ENCODE measurements around the gene ZNF593OS.

The ZNF593OS gene

DNA sequence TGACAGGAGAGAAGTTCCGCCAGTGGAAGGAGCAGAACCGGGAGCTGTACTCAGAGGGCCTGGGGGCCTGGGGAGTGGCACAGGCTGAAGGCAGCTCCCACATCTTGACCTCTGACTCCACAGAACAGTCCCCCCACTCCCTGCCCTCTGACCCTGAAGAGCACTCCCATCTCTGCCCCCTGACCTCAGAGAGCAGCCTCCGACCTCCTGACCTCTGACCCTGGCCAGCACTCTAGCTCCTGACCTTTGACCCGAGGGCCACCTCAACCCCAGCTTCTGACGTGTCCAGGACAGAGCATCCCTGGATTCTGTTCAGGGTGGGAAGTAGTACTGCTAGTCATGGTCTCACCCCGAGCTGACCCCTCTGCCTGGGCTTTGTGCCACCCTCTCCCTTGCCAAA, 17.7 kb upstream of the ZNF593OS start:
- ATAC-seq, result no peak

DNA sequence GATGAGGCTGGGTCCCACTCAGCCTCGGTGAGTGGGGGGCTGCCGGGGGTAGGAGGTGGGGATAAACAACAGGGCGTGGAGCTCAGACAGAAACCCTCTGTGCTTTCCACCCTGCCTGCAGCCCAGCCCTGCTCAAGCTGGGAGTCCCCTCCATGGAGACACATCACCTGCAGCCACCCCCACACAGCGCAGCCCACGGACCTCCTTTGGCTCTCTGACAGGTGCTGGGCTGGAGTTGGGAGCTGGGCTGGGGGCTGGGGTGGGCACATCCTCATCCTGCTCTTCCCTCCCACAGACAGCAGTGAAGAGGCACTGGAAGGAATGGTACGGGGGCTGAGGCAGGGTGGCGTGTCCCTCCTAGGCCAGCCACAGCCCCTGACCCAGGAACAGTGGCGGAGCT, 16.8 kb upstream of the ZNF593OS start:
- no peak for TF ChIP-seq RARB (CRISPR knock-in tag; IDR thresholded peaks at IDR 0.05)
- no peak for TF ChIP-seq ZNF565 (CRISPR knock-in tag; conservative IDR thresholded peaks at IDR 0.05; ENCODE audit: low read depth)
- TF ChIP-seq CSDC2 (CRISPR knock-in tag; IDR thresholded peaks at IDR 0.05), result no peak
- TF ChIP-seq GLIS3 (CRISPR knock-in tag; IDR thresholded peaks at IDR 0.05), result no peak
- no peak for TF ChIP-seq ZC3H10 (CRISPR knock-in tag; IDR thresholded peaks at IDR 0.05)
- TF ChIP-seq ZFP3 (CRISPR knock-in tag; IDR thresholded peaks at IDR 0.05), result no peak
- TF ChIP-seq TCF4 (CRISPR knock-in tag; IDR thresholded peaks at IDR 0.05; ENCODE audit: borderline replicate concordance), result no peak
- no peak for TF ChIP-seq ISL1 (CRISPR knock-in tag; IDR thresholded peaks at IDR 0.05)
- no peak for TF ChIP-seq SNAI2 (CRISPR knock-in tag; IDR thresholded peaks at IDR 0.05)
- TF ChIP-seq ZNF8 (CRISPR knock-in tag; IDR thresholded peaks at IDR 0.05), result no peak
- no peak for TF ChIP-seq ZFP30 (CRISPR knock-in tag; IDR thresholded peaks at IDR 0.05)
- TF ChIP-seq, protein P1, sequence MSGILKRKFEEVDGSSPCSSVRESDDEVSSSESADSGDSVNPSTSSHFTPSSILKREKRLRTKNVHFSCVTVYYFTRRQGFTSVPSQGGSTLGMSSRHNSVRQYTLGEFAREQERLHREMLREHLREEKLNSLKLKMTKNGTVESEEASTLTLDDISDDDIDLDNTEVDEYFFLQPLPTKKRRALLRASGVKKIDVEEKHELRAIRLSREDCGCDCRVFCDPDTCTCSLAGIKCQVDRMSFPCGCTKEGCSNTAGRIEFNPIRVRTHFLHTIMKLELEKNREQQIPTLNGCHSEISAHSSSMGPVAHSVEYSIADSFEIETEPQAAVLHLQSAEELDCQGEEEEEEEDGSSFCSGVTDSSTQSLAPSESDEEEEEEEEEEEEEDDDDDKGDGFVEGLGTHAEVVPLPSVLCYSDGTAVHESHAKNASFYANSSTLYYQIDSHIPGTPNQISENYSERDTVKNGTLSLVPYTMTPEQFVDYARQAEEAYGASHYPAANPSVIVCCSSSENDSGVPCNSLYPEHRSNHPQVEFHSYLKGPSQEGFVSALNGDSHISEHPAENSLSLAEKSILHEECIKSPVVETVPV (CRISPR knock-in tag; IDR thresholded peaks at IDR 0.05), result no peak
- no peak for TF ChIP-seq ARNTL (CRISPR knock-in tag; IDR thresholded peaks at IDR 0.05; ENCODE audit: borderline replicate concordance, low read depth)
- no peak for TF ChIP-seq ZNF70 (CRISPR knock-in tag; IDR thresholded peaks at IDR 0.05)
- TF ChIP-seq BACH2 (CRISPR knock-in tag; IDR thresholded peaks at IDR 0.05; ENCODE audit: borderline replicate concordance), result no peak
- no peak for ATAC-seq

More for the DNA sequence above, 17.7 kb upstream of the ZNF593OS start:
- TF ChIP-seq TCF4 (CRISPR knock-in tag; IDR thresholded peaks at IDR 0.05; ENCODE audit: borderline replicate concordance) (no peak), ZNF565 (CRISPR knock-in tag; conservative IDR thresholded peaks at IDR 0.05; ENCODE audit: low read depth) (no peak), SNAI2 (CRISPR knock-in tag; IDR thresholded peaks at IDR 0.05) (no peak), ISL1 (CRISPR knock-in tag; IDR thresholded peaks at IDR 0.05) (no peak), ESRRG (CRISPR knock-in tag; IDR thresholded peaks at IDR 0.05) (no peak), TOX (CRISPR knock-in tag; IDR thresholded peaks at IDR 0.05; ENCODE audit: borderline replicate concordance) (no peak), BACH2 (CRISPR knock-in tag; IDR thresholded peaks at IDR 0.05; ENCODE audit: borderline replicate concordance) (no peak)
- TF ChIP-seq, protein P2, sequence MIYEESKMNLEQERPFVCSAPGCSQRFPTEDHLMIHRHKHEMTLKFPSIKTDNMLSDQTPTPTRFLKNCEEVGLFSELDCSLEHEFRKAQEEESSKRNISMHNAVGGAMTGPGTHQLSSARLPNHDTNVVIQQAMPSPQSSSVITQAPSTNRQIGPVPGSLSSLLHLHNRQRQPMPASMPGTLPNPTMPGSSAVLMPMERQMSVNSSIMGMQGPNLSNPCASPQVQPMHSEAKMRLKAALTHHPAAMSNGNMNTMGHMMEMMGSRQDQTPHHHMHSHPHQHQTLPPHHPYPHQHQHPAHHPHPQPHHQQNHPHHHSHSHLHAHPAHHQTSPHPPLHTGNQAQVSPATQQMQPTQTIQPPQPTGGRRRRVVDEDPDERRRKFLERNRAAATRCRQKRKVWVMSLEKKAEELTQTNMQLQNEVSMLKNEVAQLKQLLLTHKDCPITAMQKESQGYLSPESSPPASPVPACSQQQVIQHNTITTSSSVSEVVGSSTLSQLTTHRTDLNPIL (CRISPR knock-in tag; IDR thresholded peaks at IDR 0.05; ENCODE audit: low read depth), result no peak
- TF ChIP-seq, protein P3, sequence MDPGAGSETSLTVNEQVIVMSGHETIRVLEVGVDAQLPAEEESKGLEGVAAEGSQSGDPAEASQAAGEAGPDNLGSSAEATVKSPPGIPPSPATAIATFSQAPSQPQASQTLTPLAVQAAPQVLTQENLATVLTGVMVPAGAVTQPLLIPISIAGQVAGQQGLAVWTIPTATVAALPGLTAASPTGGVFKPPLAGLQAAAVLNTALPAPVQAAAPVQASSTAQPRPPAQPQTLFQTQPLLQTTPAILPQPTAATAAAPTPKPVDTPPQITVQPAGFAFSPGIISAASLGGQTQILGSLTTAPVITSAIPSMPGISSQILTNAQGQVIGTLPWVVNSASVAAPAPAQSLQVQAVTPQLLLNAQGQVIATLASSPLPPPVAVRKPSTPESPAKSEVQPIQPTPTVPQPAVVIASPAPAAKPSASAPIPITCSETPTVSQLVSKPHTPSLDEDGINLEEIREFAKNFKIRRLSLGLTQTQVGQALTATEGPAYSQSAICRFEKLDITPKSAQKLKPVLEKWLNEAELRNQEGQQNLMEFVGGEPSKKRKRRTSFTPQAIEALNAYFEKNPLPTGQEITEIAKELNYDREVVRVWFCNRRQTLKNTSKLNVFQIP (CRISPR knock-in tag; IDR thresholded peaks at IDR 0.05; ENCODE audit: borderline replicate concordance, low read depth), result no peak

DNA sequence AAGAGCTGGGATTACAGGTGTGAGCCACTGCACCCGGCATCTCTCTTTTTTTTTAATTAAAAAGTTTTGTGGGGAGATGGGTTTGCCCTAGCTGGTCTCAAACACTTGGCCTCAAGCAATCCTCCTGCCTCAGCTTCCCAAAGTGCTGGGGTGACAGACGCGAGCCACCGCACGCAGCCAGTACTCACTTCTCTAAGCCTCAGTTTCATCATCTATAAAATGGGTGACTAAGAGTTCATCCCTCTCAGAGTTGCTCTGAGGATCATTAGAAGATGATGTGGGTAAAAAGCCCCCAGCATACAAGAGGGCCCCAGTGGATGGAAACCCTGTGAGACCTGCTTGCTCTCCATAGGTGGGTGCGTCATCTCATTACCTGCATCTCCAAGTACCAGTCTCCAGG, 16.2 kb upstream of the ZNF593OS start:
- TF ChIP-seq, protein P4, sequence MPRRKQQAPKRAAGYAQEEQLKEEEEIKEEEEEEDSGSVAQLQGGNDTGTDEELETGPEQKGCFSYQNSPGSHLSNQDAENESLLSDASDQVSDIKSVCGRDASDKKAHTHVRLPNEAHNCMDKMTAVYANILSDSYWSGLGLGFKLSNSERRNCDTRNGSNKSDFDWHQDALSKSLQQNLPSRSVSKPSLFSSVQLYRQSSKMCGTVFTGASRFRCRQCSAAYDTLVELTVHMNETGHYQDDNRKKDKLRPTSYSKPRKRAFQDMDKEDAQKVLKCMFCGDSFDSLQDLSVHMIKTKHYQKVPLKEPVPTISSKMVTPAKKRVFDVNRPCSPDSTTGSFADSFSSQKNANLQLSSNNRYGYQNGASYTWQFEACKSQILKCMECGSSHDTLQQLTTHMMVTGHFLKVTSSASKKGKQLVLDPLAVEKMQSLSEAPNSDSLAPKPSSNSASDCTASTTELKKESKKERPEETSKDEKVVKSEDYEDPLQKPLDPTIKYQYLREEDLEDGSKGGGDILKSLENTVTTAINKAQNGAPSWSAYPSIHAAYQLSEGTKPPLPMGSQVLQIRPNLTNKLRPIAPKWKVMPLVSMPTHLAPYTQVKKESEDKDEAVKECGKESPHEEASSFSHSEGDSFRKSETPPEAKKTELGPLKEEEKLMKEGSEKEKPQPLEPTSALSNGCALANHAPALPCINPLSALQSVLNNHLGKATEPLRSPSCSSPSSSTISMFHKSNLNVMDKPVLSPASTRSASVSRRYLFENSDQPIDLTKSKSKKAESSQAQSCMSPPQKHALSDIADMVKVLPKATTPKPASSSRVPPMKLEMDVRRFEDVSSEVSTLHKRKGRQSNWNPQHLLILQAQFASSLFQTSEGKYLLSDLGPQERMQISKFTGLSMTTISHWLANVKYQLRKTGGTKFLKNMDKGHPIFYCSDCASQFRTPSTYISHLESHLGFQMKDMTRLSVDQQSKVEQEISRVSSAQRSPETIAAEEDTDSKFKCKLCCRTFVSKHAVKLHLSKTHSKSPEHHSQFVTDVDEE (CRISPR knock-in tag; IDR thresholded peaks at IDR 0.05), result no peak
- TF ChIP-seq PPARA (CRISPR knock-in tag; IDR thresholded peaks at IDR 0.05; ENCODE audit: borderline replicate concordance), result no peak
- no peak for TF ChIP-seq ZNF8 (CRISPR knock-in tag; IDR thresholded peaks at IDR 0.05)
- no peak for TF ChIP-seq OSR1 (CRISPR knock-in tag; IDR thresholded peaks at IDR 0.05)
- TF ChIP-seq, protein P3 (CRISPR knock-in tag; IDR thresholded peaks at IDR 0.05; ENCODE audit: borderline replicate concordance, low read depth), result no peak
- TF ChIP-seq RARB (CRISPR knock-in tag; IDR thresholded peaks at IDR 0.05), result no peak
- no peak for ATAC-seq
